HCT116 (cell line): Measurements from ENCODE around the gene GEMIN5. TPM values are rescaled to one million over a fixed set of nuclear protein-coding genes. Genes with fewer than 3 reads are reported as not detected.

Source experiments
- ATAC-seq: fragments of 200-7000 bp; cut with Tn5 transposase; 2 replicates; pipeline ENCODE4 v1.9.1; 2020; ENCODE audit warnings: mild to moderate bottlenecking, moderate library complexity
- BruUV-seq: library from RNA; stranded (reverse); fragments of 400-500 nt; replicated peaks from 2 replicates; lab custom pipeline; 2021; lab: Mats Ljungman, UMichigan
- CTCF ChIA-PET: fragments of 300-600 bp; sonication (Branson Sonifier 250); formaldehyde crosslinking; loops from one replicate; lab custom pipeline; 2021; ENCODE audit warnings: antibody characterized with exemption; lab: Charles Lee
- POLR2A ChIA-PET: fragments of 300-600, 350-600 bp; sonication (Branson Sonifier 250); formaldehyde crosslinking; loops from one replicate; lab custom pipeline; 2021; ENCODE audit warnings: antibody characterized with exemption; lab: Charles Lee
- RAD21 ChIA-PET, 2 experiments: fragments of 300-600 bp; sonication (Branson Sonifier 250); formaldehyde crosslinking; loops; one replicate each; lab custom pipeline; 2023; ENCODE audit warnings: low total read pairs in 2 of 2; ENCODE audit not compliant: uncharacterized antibody in 2 of 2, unreplicated experiment in 2 of 2, low non-redundant PET in 1 of 2; lab: Charles Lee
- DNase-seq: peaks from one replicate; pipeline ENCODE4 v3.0.0-alpha.2; 2010; ENCODE audit warnings: low read depth, low spot score
- H2AFZ ChIP-seq: fragments of 200-600 bp; shearing (Covaris generic), sonication (generic); 2 replicates; pipeline ENCODE4 v1.6.1; 2017; ENCODE audit warnings: low read depth, mixed run types, mixed read lengths, antibody characterized with exemption, low read length; ENCODE audit not compliant: poor library complexity, severe bottlenecking
- H3K27ac ChIP-seq: 2 replicates; pipeline ENCODE4 v1.5.1; 2012; ENCODE audit warnings: low read depth, low read length
- H3K27me3 ChIP-seq: fragments of 200-600 bp; sonication (generic); 2 replicates; pipeline ENCODE4 v1.6.1; 2016; ENCODE audit warnings: mixed run types, low read length, mixed read lengths; ENCODE audit not compliant: insufficient read depth
- H3K36me3 ChIP-seq, 2 experiments: fragments of 200-500 bp in 1 of 2; fragments of 200-600 bp in 1 of 2; sonication (Bioruptor generic) in 1 of 2; sonication (generic) in 1 of 2; 2 replicates each; pipeline versions ENCODE4 v1.5.1 to v1.6.1; 2014 to 2016; ENCODE audit warnings: low read length in 2 of 2, inconsistent platforms in 1 of 2, mixed read lengths in 1 of 2, mixed run types in 1 of 2; ENCODE audit not compliant: insufficient read depth in 2 of 2, control insufficient read depth in 1 of 2
- H3K4me1 ChIP-seq, 2 experiments: fragments of 200-600 bp in 1 of 2; sonication (generic) in 1 of 2; 2 replicates each; pipeline versions ENCODE4 v1.5.1 to v1.6.1; 2012 to 2017; ENCODE audit warnings: low read length in 2 of 2, inconsistent platforms in 1 of 2, mild to moderate bottlenecking in 1 of 2, mixed read lengths in 1 of 2, mixed run types in 1 of 2, moderate library complexity in 1 of 2; ENCODE audit not compliant: insufficient read depth in 2 of 2, control insufficient read depth in 1 of 2
- H3K4me2 ChIP-seq: fragments of 200-600 bp; sonication (generic); 2 replicates; pipeline ENCODE4 v1.6.1; 2017; ENCODE audit warnings: mixed run types, low read length, mixed read lengths
- H3K4me3 ChIP-seq, 2 experiments: fragments of 200-600 bp in 1 of 2; sonication (generic) in 1 of 2; replicated peaks in 1 of 2; 2 replicates each; pipeline ENCODE4 v1.5.1; 2011 to 2016; ENCODE audit warnings: low read length in 2 of 2, control low read depth in 1 of 2, low read depth in 1 of 2, mild to moderate bottlenecking in 1 of 2, mixed read lengths in 1 of 2, mixed run types in 1 of 2
- H3K79me2 ChIP-seq: fragments of 200-600 bp; sonication (generic); 2 replicates; pipeline ENCODE4 v1.6.1; 2017; ENCODE audit warnings: mild to moderate bottlenecking, mixed run types, low read length, moderate library complexity, mixed read lengths; ENCODE audit not compliant: insufficient read depth
- H3K9ac ChIP-seq: fragments of 200-600 bp; sonication (generic); 2 replicates; pipeline ENCODE4 v1.6.1; 2016; ENCODE audit warnings: low read length, mixed read lengths
- H3K9me2 ChIP-seq: fragments of 200-600 bp; sonication (generic), shearing (Covaris generic); 2 replicates; pipeline ENCODE4 v1.6.1; 2017; ENCODE audit warnings: mixed run types, mild to moderate bottlenecking, moderate library complexity; ENCODE audit not compliant: insufficient read depth
- H3K9me3 ChIP-seq, 2 experiments: fragments of 200-500 bp in 1 of 2; fragments of 200-600 bp in 1 of 2; sonication (Bioruptor generic) in 1 of 2; sonication (generic) in 1 of 2; 2 replicates each; pipeline ENCODE4 v1.6.1; 2014 to 2017; ENCODE audit warnings: low read length in 2 of 2, mixed read lengths in 2 of 2, inconsistent platforms in 1 of 2, low read depth in 1 of 2, mild to moderate bottlenecking in 1 of 2, mixed run types in 1 of 2, moderate library complexity in 1 of 2; ENCODE audit not compliant: control insufficient read depth in 1 of 2, insufficient read depth in 1 of 2
- H4K20me1 ChIP-seq: fragments of 200-600 bp; sonication (generic), shearing (Covaris generic); 2 replicates; pipeline ENCODE4 v1.6.1; 2017; ENCODE audit warnings: mixed run types, mild to moderate bottlenecking, moderate library complexity; ENCODE audit not compliant: insufficient read depth
- CBX3 ChIP-seq: IDR thresholded peaks from 2 replicates; pipeline ENCODE4 v1.6.1; 2012; ENCODE audit warnings: low read depth
- CEBPB ChIP-seq: IDR thresholded peaks from 2 replicates; pipeline ENCODE4 v1.6.1; 2012; ENCODE audit warnings: low read depth
- ELF1 ChIP-seq: IDR thresholded peaks from 2 replicates; pipeline ENCODE4 v1.6.1; 2012; ENCODE audit warnings: low read depth, borderline replicate concordance
- FOSL1 ChIP-seq: IDR thresholded peaks from 2 replicates; pipeline ENCODE4 v1.6.1; 2012; ENCODE audit warnings: low read depth
- POLR2AphosphoS5 ChIP-seq: IDR thresholded peaks from 2 replicates; pipeline ENCODE4 v1.6.1; 2011; ENCODE audit warnings: mild to moderate bottlenecking, low read depth, low read length, moderate library complexity
- REST ChIP-seq: IDR thresholded peaks from 2 replicates; pipeline ENCODE4 v1.6.1; 2012; ENCODE audit warnings: low read depth
- SIN3A ChIP-seq: IDR thresholded peaks from 2 replicates; pipeline ENCODE4 v1.6.1; 2012; ENCODE audit warnings: low read depth
- YY1 ChIP-seq: IDR thresholded peaks from 2 replicates; pipeline ENCODE4 v1.6.1; 2011; ENCODE audit warnings: low read length, low read depth, moderate library complexity, mild to moderate bottlenecking; ENCODE audit not compliant: insufficient replicate concordance; ENCODE audit errors: extremely low read depth
- ZNF274 ChIP-seq: fragments of 200-500 bp; sonication (Bioruptor generic); IDR thresholded peaks from 2 replicates; pipeline ENCODE4 v1.6.1; 2014; ENCODE audit warnings: mild to moderate bottlenecking, low read depth, low read length, inconsistent platforms
- intact Hi-C: fragments of 100-400 bp; cut with micrococcal nuclease; formaldehyde crosslinking; loops from 2 replicates; pipeline ENCODE4 v1.10.0; 2022
- total RNA-seq: library from RNA; stranded (reverse); gene quantifications from one replicate; pipeline ENCODE4 v1.2.1, GENCODE V29; 2021; ENCODE audit not compliant: unreplicated experiment

Gene GEMIN5
- total RNA-seq, 1 experiment from 2014 or later, result 35.9 TPM

- H3K9me3 ChIP-seq, result no peaks in the 10 kb centered on the region
- CTCF ChIA-PET, result interaction anchor here (1.0 to 3.7 kb wide), 4 partner anchors 15 to 60 kb away, joined by 3 to 11 read pairs (median 6); no protein-coding TSS in a partner anchor
These were observed 30.9 kb upstream of the GEMIN5 start for GRCh38 chr5:154968953-154969352.

More at GRCh38 chr5:154968953-154969352, 30.9 kb upstream of the GEMIN5 start:
- Histone ChIP-seq H3K4me1 (no peaks in the 10 kb centered on the region), H3K9ac (no peak overlapping the region), H2AFZ (no peak overlapping the region), H3K4me2 (no peak overlapping the region)
- RAD21 ChIA-PET, result no interaction called here
- no peak for ATAC-seq
- TF ChIP-seq SIN3A, result no peak
- no peak for TF ChIP-seq ELF1
- no peak for TF ChIP-seq CBX3
- no peak for TF ChIP-seq YY1
- TF ChIP-seq REST, result no peak
- no peak for TF ChIP-seq FOSL1
- no peak for TF ChIP-seq POLR2AphosphoS5
- TF ChIP-seq ZNF274, result no peak
- no peak for TF ChIP-seq CEBPB
- TF ChIP-seq, all 23 proteins: peak for 0
- Histone ChIP-seq H3K4me3 (no peak overlapping the region), H3K27ac (no peak overlapping the region), H3K9me2 (no peaks in the 10 kb centered on the region), H3K36me3 (peaks cover 0 to 8% of the 10 kb centered on the region in 2 experiments; a peak in 1 of 4 replicates), H3K27me3 (no peaks in the 10 kb centered on the region), H3K79me2 (no peaks in the 10 kb centered on the region; the same call in 1 of the 2 replicates), H4K20me1 (peaks cover 4% of the 10 kb centered on the region; the same call in 1 of the 2 replicates)
- POLR2A ChIA-PET, result no interaction called here
- intact Hi-C loops, result no loop called here
- BruUV-seq, result no TSS peak
- no peak for DNase-seq
